ENCODE results near the gene RBFOX2. TPM values are rescaled to one million over a fixed set of nuclear protein-coding genes. Genes with fewer than 3 reads are reported as not detected.

The RBFOX2 gene
- total and polyA plus RNA-seq, 4 donors = 14.2 to 53.6 (median 25.6) TPM

- 53% methylated on average over 3 of the region's 3 CpGs for WGBS
Measured at GRCh38 chr22:35993048-35993714, 35.4 kb downstream of the RBFOX2 start.

More at GRCh38 chr22:35993048-35993714, 35.4 kb downstream of the RBFOX2 start:
- Histone ChIP-seq H3K4me3 (ENCODE audit: low read depth in 1 of 3, low read length in 3 of 3) (no peak overlapping the region), H3K36me3 (ENCODE audit: control insufficient read depth in 4 of 4, insufficient read depth in 3 of 4, low read depth in 1 of 4, low read length in 3 of 4) (no peaks in the 10 kb centered on the region), H3K27ac (ENCODE audit: low read depth in 1 of 2, low read length in 2 of 2) (peak overlapping the region; percentile 38 to 70), H3K9ac (ENCODE audit: low read depth in 1 of 2, low read length in 2 of 2) (no peak overlapping the region), H3K27me3 (ENCODE audit: control insufficient read depth in 4 of 4, insufficient read depth in 4 of 4, low read length in 3 of 4) (no peaks in the 10 kb centered on the region), H3K4me1 (ENCODE audit: control insufficient read depth in 4 of 4, insufficient read depth in 4 of 4, low read length in 3 of 4) (peaks cover 11 to 65% (median 45%) of the 10 kb centered on the region in 4 donors), H3K9me3 (ENCODE audit: control insufficient read depth in 4 of 4, low read length in 3 of 4) (no peaks in the 10 kb centered on the region)
- TF ChIP-seq TAF1 (conservative IDR thresholded peaks at IDR 0.05) = no peak
- peak; percentile 89 for TF ChIP-seq HNF4G (IDR thresholded peaks at IDR 0.05)
- TF ChIP-seq YY1 (IDR thresholded peaks at IDR 0.05) = peak; percentile 80
- peak; percentile 15 for TF ChIP-seq FOXA1 (IDR thresholded peaks at IDR 0.05)
- TF ChIP-seq CTCF (IDR thresholded peaks at IDR 0.05; ENCODE audit: low read depth, low read length, missing input control) = no peak
- TF ChIP-seq, protein P1, sequence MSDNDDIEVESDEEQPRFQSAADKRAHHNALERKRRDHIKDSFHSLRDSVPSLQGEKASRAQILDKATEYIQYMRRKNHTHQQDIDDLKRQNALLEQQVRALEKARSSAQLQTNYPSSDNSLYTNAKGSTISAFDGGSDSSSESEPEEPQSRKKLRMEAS (IDR thresholded peaks at IDR 0.05) = peak; percentile 70
- peak; percentile 9 for TF ChIP-seq NR2F2 (IDR thresholded peaks at IDR 0.05)
- TF ChIP-seq EGR1 (IDR thresholded peaks at IDR 0.05; ENCODE audit: low read depth in 2 of 2) = no peak
- TF ChIP-seq JUND (IDR thresholded peaks at IDR 0.05) = peak; percentile 71 to 82
- TF ChIP-seq, protein P2, sequence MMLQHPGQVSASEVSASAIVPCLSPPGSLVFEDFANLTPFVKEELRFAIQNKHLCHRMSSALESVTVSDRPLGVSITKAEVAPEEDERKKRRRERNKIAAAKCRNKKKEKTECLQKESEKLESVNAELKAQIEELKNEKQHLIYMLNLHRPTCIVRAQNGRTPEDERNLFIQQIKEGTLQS (IDR thresholded peaks at IDR 0.05) = peak; percentile 98
- peak; percentile 78 to 83 for TF ChIP-seq RXRA (IDR thresholded peaks at IDR 0.05)
- peak in 1 of 2 donors; percentile 55 for TF ChIP-seq RAD21 (IDR thresholded peaks at IDR 0.05)
- peak; percentile 93 for TF ChIP-seq SP1 (IDR thresholded peaks at IDR 0.05)
- TF ChIP-seq GABPA (IDR thresholded peaks at IDR 0.05 in 1 of 2, conservative IDR thresholded peaks at IDR 0.05 in 1 of 2) = no peak
- TF ChIP-seq, protein P3, sequence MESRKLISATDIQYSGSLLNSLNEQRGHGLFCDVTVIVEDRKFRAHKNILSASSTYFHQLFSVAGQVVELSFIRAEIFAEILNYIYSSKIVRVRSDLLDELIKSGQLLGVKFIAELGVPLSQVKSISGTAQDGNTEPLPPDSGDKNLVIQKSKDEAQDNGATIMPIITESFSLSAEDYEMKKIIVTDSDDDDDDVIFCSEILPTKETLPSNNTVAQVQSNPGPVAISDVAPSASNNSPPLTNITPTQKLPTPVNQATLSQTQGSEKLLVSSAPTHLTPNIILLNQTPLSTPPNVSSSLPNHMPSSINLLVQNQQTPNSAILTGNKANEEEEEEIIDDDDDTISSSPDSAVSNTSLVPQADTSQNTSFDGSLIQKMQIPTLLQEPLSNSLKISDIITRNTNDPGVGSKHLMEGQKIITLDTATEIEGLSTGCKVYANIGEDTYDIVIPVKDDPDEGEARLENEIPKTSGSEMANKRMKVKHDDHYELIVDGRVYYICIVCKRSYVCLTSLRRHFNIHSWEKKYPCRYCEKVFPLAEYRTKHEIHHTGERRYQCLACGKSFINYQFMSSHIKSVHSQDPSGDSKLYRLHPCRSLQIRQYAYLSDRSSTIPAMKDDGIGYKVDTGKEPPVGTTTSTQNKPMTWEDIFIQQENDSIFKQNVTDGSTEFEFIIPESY (IDR thresholded peaks at IDR 0.05) = peak; percentile 68
- TF ChIP-seq HNF4A (conservative IDR thresholded peaks at IDR 0.05) = peak; percentile 98
- TF ChIP-seq FOXA2 (IDR thresholded peaks at IDR 0.05) = peak; percentile 32
- peak; percentile 65 for TF ChIP-seq REST (IDR thresholded peaks at IDR 0.05)
- no peak for DNase-seq (ENCODE audit: low spot score)
